Measurements from ENCODE around the gene MYO9B.

DNA sequence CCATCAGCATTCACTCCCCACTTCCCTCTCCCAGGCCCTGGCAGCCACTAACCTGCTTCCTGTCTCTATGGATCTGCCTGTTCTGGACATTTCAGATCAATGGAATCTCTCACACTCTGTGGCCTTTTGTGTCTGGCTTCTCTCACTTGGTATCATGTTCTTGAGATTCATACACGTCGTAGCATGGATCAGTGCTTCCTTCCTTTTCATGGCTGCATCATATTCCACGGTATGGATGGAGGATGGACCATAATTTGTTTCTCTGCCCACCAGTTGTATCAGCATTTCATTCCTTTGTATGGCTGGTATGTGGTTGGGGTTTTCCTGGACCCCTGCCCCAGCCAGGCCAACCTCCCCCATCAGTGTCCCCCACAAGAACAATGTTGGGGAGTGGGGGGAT is 36.2 kb downstream of the MYO9B start:
- TF ChIP-seq, protein P1, sequence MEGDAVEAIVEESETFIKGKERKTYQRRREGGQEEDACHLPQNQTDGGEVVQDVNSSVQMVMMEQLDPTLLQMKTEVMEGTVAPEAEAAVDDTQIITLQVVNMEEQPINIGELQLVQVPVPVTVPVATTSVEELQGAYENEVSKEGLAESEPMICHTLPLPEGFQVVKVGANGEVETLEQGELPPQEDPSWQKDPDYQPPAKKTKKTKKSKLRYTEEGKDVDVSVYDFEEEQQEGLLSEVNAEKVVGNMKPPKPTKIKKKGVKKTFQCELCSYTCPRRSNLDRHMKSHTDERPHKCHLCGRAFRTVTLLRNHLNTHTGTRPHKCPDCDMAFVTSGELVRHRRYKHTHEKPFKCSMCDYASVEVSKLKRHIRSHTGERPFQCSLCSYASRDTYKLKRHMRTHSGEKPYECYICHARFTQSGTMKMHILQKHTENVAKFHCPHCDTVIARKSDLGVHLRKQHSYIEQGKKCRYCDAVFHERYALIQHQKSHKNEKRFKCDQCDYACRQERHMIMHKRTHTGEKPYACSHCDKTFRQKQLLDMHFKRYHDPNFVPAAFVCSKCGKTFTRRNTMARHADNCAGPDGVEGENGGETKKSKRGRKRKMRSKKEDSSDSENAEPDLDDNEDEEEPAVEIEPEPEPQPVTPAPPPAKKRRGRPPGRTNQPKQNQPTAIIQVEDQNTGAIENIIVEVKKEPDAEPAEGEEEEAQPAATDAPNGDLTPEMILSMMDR (IDR thresholded peaks at IDR 0.05): no peak
- no peak for TF ChIP-seq POLR2A (IDR thresholded peaks at IDR 0.05)

Measured in heart left ventricle (tissue), 13 donors.